ENCODE measurements around the gene CCDC9.

The CCDC9 gene

DNA sequence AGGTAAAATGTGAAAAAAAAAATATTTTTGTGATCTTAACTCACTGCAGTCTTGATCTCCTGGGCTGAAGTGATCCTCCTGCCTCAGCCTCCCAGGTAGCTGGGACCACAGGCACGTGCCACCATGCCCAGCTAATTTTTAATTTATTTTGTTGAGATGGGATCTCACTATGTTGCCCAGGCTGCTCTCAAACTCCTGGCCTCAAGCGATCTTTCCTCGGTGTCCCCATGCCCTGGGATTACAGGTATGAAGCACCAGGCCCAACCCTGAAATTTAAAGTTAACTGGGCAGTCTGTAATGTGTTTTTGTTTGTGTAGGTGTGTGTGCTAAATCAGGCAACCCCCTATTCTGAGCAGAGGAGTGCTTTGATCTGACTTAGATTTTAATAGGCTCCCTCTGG is 50.0 kb downstream of the CCDC9 start:
- no peak for DNase-seq (ENCODE audit: low read depth)
- no peak overlapping the region for H3K4me3 ChIP-seq (ENCODE audit: low read length)
- no peak for TF ChIP-seq CTCF (conservative IDR thresholded peaks at IDR 0.05; ENCODE audit: low read length)

- no peak overlapping the region for H3K4me3 ChIP-seq (ENCODE audit: low read length)
- peak; percentile 77 for DNase-seq (ENCODE audit: low read depth)
Observed at GRCh38 chr19:47309038-47309437, 52.7 kb downstream of the CCDC9 start.

GRCh38 chr19:47309608-47310007 is 53.3 kb downstream of the CCDC9 start, which contains the start of gene C5AR1:
Gene C5AR1 (plus strand): TSS chr19:47309861. CDS start chr19:47309896, 35 bp downstream.
- DNase-seq (ENCODE audit: low read depth), result no peak
- no peak for TF ChIP-seq CTCF (conservative IDR thresholded peaks at IDR 0.05; ENCODE audit: low read length)
- no peak within 1 kb of the TSS for H3K4me3 ChIP-seq (ENCODE audit: low read length)

More at GRCh38 chr19:47309038-47309437, 52.7 kb downstream of the CCDC9 start:
- TF ChIP-seq CTCF (conservative IDR thresholded peaks at IDR 0.05; ENCODE audit: low read length), result no peak

DNA sequence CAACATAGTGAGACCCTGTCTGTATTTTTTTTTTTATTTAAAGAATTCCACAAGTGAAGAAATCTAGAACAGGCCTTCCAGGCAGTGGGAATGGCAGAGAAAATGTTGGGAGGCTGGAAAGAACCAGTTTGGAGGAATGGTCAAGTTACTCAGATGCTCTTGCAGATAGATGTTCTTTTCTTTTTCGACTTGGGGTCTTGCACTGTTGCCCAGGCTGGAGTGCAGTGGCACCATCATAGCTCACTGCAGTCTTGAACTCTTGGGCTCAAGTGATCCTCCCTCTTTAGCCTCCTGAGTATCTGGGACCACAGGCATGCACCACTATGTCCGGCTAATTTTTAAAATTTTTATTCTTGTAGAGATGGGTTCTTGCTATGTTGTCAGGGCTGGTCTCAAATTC is 54.0 kb downstream of the CCDC9 start:
- TF ChIP-seq CTCF (conservative IDR thresholded peaks at IDR 0.05; ENCODE audit: low read length), result no peak
- H3K4me3 ChIP-seq (ENCODE audit: low read length), result no peak overlapping the region
- DNase-seq (ENCODE audit: low read depth), result no peak

DNA sequence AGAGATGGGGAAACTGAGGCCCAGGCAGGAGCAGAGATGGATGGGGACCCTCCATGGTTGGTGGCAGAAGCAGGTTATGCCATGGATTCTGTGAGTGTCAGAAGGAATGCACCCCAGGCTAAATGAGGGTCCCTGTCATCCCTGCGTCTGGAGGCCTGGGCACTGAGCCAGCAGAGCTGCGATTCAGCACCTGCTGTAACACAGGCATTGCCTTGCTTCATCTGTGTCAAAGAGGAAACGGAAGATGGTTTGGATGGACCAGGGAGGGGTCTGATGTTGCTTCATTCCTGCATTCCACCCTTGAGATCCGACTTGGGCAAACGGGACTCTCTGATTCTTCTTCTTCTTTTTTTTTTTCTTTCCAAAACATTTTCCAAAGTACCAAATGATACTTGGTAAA is 54.5 kb downstream of the CCDC9 start:
- TF ChIP-seq CTCF (conservative IDR thresholded peaks at IDR 0.05; ENCODE audit: low read length), result no peak
- H3K4me3 ChIP-seq (ENCODE audit: low read length), result no peak overlapping the region
- peak; percentile 70 for DNase-seq (ENCODE audit: low read depth)

GRCh38 chr19:47312366-47313006 is 56.2 kb downstream of the CCDC9 start:
- H3K4me3 ChIP-seq (ENCODE audit: low read length), result no peak overlapping the region
- TF ChIP-seq CTCF (conservative IDR thresholded peaks at IDR 0.05; ENCODE audit: low read length), result no peak
- DNase-seq (ENCODE audit: low read depth), result no peak

GRCh38 chr19:47313754-47314295 is 57.5 kb downstream of the CCDC9 start:
- no peak for TF ChIP-seq CTCF (conservative IDR thresholded peaks at IDR 0.05; ENCODE audit: low read length)
- no peak for DNase-seq (ENCODE audit: low read depth)
- H3K4me3 ChIP-seq (ENCODE audit: low read length), result no peak overlapping the region
